CD4-positive, alpha-beta T cell treated with Interleukin-21 for 1 hour (primary cell): ENCODE measurements around the gene HOXB1.
"Not testable (repeated sequence)": the region's sequence is repeated elsewhere in the genome, so short reads cannot be mapped to it uniquely, and the experiment has no call there.

Source experiments
- DNase-seq: peaks from one replicate; pipeline ENCODE4 v3.0.0-alpha.2; 2020

Gene HOXB1

GRCh38 chr17:48492401-48493298 is 38.2 kb downstream of the HOXB1 start:
- DNase-seq, result peak; percentile 66

- peak; percentile 45 for DNase-seq
These were observed 39.1 kb downstream of the HOXB1 start for GRCh38 chr17:48491527-48492273.

GRCh38 chr17:48490451-48490892 is 40.3 kb downstream of the HOXB1 start:
- DNase-seq, result no peak

GRCh38 chr17:48489781-48490180 is 41.0 kb downstream of the HOXB1 start:
- DNase-seq, result no peak

- no peak for DNase-seq
These were observed 42.2 kb downstream of the HOXB1 start for GRCh38 chr17:48488548-48489106.

GRCh38 chr17:48487221-48487620 is 43.6 kb downstream of the HOXB1 start:
- no peak for DNase-seq

GRCh38 chr17:48486557-48486956 is 44.3 kb downstream of the HOXB1 start:
- DNase-seq, result no peak

- DNase-seq, result no peak
These were observed 46.0 kb downstream of the HOXB1 start for GRCh38 chr17:48484850-48485249.

GRCh38 chr17:48484256-48484655 is 46.6 kb downstream of the HOXB1 start:
- no peak for DNase-seq

- no peak for DNase-seq
These were observed 47.2 kb downstream of the HOXB1 start for GRCh38 chr17:48483471-48484131.

GRCh38 chr17:48483004-48483403 is 47.8 kb downstream of the HOXB1 start:
- no peak for DNase-seq

- not testable (repeated sequence) for DNase-seq
These were observed 48.5 kb downstream of the HOXB1 start for GRCh38 chr17:48482301-48482700.

- DNase-seq, result no peak
These were observed 51.8 kb downstream of the HOXB1 start for GRCh38 chr17:48479014-48479402.
